Activated CD8-positive, alpha-beta memory T cell treated with anti-CD3 and anti-CD28 coated beads, Interleukin-2, amount 50 U/mL, for 48 hours (primary cell): Measurements from ENCODE around the gene CTCFL.
"Not testable (repeated sequence)": the region's sequence is repeated elsewhere in the genome, so short reads cannot be mapped to it uniquely, and the experiment has no call there.

Experiments
- DNase-seq: peaks from one replicate; pipeline ENCODE4 v3.0.0-alpha.2; 2020

Gene CTCFL

DNA sequence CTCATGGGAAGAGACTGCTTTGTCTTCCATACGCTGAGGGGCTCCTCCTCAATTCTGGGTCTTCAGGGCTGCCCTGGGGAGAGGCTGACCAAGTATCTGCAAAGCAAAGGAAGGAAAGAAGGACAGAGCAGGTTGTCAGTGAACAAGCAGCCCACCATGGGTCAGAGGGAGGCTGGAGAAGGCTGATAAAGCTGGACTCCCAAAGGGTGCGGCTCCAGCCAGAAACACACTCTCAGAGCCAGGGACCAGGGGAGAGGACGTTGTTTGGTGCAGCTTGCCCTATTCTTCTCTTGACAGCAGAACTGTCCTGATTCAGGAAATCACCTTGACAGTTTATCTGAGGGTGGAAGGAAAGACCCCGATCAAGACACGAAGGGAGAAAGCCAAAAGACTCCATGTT, 10.4 kb upstream of the CTCFL start:
- DNase-seq = no peak

DNA sequence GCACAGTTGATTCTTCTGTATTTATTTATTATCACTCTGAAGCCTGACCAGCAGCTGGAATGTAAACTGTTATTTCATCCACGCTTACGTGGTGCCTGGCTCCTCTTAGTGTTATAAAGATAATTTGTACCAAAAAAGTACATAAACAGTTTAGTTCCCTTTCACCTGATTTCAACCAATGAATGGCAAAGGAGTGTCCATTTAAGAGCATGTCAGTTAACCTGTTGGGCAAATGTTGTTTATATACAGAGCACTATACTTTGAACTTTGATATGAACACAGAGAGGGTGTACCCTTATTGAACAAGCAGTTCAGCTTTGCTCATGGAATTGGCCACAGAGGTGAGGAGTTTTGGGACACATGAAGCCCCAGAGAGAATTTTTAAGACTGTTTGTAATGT, 7.2 kb upstream of the CTCFL start:
- no peak for DNase-seq

- no peak for DNase-seq
These were observed 5.5 kb upstream of the CTCFL start for GRCh38 chr20:57530327-57530981.

GRCh38 chr20:57529810-57530209, 4.9 kb upstream of the CTCFL start:
- no peak for DNase-seq

GRCh38 chr20:57529160-57529585, 4.2 kb upstream of the CTCFL start:
- no peak for DNase-seq

GRCh38 chr20:57528148-57528547, 3.2 kb upstream of the CTCFL start:
- no peak for DNase-seq

DNA sequence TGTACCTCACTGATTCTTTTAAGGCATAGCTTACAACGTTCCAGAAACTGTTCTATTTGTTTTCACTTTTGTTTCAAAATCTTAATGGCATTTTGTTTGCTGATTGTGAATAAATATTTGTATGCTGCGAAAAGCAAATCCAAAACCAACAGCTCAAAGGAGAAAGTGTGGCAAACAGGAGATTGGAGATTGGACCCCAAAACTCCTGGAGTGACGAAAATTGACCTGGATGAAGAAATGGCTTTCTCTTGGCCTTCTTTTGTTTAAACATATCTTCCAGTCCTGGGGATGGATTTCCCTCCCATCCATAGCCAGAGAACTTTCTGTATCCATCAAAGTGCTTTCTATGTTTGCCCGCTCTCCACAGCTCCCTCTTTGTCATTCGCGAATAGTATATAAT, 2.8 kb upstream of the CTCFL start:
- DNase-seq = no peak

- DNase-seq = no peak
These were observed 2.0 kb upstream of the CTCFL start for GRCh38 chr20:57526885-57527460.

DNA sequence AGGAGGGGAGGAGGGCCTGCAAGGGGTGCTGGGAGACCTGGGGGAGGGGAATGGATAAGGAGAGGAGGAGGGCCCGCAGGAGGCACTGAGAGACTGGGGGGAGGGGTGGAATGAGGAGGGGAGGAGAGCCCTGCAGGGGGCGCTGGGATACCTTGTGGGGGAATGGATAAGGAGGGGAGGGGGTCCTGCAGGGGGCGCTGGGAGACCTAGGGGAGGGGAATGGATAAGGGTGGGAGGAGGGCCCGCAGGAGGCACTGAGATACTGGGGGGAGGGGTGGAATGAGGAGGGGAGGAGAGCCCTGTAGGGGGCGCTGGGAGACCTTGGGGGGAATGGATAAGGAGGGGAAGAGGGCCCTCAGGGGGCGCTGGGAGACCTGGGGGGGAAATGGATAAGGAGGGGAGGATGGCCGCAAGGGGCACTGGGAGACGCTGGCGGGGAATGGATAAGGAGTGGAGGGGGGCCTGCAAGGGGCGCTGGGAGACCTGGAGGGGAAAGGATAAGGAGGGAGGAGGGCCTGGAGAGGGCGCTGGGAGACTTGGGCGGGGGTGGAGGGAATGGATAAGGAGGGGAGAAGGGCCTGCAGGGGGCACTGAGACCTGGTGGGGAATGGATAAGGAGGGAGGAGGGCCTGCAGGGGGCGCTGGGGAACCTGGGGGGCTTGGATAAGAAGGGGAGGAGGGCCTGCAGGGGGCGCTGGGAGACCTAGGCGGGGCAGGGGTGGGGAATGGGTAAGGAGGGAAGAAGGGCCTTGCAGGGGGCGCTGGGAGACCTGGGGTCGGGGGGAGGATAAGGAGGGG, 1.3 kb upstream of the CTCFL start:
- DNase-seq = peak; percentile 79

DNA sequence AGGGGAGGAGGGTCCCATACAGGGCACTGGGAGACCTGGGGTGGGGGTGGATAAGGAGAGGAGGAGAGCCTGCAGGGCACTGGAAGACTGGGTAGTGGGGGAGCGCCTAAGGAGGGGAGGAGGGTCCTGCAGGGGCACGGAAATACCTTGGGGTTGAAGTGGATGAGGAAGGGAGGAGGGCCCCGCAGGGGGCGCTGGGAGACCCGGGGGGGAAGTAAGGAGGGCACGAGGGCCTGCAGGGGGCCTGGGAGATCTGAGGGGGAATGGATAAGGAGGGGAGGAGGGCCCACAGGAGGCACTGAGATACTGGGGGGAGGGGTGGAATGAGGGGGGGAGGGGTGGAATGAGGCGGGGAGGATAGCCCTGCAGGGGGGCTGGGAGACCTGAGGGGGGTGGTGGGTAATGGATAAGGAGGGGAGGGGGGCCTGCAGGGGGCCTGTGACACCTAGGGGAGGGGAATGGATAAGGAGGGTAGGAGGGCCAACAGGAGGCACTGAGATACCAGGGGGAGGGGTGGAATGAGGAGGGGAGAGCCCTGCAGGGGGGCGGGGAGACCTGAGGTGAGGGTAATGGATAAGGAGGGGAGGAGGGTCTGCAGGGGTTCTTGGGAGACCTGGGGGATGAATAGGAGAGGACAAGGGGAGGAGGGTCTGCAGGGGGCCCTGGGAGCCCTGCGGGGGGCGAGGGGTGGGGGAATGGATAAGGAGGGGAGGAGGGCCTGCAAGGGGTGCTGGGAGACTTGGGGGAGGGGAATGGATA, 567 bp upstream of the CTCFL start:
- DNase-seq = no peak

- no peak for DNase-seq
These were observed 1.2 kb downstream of the CTCFL start for GRCh38 chr20:57523782-57524181.

DNA sequence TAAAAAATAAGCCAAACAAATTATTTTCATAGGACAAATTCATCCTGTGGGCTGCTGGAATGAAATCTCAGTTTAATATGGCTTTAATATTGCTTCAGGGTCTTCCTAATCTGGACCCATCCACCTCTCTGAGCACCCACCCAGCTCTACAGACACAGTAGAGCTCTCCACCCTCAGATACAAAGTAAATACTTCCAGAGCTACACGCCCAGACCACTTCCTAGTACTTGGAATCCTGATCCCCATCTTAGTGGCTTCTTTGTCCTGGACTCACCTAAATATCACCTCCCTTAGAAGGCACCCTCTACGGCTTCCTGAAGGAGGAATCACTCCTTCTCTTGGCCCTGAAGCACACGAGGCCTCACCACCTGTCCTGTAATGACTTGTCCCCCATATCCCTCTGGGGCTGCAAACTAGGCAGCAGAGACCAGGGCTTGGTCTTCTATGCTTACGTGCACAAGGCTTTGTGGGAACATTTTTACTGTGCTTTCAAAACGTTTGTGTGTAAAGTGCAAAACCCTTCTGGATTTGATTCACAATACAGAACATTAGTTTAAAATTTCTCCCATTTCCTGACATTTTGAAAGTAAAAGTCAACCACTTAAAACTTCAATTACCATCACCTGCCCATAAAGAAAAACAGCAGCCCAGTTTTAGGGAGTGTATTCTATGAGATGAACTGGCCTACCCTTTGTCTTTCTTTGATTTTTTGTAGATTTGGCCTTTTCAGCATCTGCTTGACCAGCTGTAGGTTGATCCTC, 2.4 kb downstream of the CTCFL start:
- no peak for DNase-seq

DNA sequence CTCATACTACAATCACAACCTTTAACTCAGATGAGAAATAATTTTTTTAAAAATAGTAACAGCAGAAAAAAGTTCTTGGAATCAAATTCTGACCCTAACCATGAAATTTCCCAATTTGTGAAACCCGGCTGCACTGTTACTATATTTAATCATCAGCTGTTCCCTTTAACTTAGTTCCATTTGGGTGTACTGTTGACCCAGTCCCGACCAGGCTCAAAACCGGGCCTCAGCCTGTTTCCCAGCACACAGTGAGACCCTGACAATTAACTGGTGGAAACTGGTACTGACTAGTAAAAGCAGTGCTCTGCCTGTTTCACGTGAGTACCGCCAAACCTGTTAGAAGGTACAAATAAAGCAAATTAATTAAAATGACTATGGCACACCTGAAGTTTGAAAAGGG, 7.0 kb downstream of the CTCFL start:
- no peak for DNase-seq

- DNase-seq = no peak
These were observed 10.6 kb downstream of the CTCFL start for GRCh38 chr20:57514273-57514751.

DNA sequence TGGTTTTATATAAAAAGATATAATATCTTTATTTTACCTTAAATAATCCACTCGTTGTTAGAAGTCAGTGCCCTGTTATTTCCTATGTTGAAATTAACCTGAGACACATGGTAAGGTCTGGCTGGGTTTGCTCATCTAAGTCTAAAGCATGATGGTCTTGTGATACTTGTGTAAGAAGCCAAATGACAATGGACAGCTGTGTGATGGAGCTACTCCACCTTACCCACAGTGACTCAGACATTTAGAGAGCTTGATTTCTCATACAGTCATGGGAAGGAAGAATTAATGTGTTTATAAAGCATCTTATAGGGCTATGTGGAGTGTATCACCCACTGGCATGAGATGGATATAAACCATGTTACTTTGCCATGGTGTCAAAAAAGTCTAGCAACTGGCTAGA, 11.7 kb downstream of the CTCFL start:
- DNase-seq = no peak

- DNase-seq = no peak
These were observed 12.5 kb downstream of the CTCFL start for GRCh38 chr20:57512432-57512831.

DNA sequence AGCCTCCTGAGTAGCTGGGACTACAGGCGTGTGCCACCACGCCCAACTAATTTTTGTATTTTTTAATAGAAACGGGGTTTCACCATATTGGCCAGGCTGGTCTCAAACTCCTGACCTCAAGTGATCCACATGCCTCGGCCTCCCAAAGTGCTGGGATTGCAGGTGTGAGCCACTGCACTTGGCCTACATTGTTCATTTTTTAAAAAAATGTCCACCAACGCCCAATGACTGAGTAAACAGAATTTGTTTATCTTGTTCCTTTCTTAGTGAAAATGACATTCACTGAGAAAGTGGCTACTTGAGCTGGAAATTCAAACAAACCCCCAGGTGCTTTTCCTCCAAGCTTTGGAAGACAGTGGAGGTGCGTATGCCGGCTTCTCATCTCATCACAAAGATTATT, 13.2 kb downstream of the CTCFL start:
- not testable (repeated sequence) for DNase-seq

DNA sequence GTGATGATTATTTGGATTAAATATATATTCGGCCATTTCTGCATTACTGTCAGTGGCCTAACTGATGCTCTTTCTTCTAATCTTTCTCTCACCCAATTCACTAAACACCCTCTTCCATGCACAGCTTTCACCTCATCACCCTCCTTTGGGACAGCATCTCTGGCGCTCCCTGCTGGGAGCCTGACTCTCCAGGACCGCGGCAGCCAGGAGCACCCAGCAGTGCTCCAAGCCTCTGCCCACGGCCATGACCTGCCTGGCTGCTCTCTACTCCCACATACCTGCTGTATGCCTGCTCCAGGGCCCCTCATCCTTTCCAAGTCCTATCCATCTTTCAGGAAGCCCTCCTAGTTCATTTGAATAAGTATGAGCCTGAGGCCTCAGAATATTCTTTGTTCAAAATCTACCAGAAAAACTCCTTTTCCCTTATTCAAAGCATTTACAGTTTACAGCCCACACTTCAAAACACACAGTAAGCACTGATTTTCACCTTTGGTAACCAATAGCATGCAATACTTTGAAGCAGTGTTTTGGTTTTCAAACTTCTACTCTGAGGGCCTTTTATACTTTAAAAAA, 15.2 kb downstream of the CTCFL start:
- no peak for DNase-seq

GRCh38 chr20:57508831-57509230, 16.1 kb downstream of the CTCFL start:
- no peak for DNase-seq

GRCh38 chr20:57508381-57508780, 16.6 kb downstream of the CTCFL start:
- no peak for DNase-seq

DNA sequence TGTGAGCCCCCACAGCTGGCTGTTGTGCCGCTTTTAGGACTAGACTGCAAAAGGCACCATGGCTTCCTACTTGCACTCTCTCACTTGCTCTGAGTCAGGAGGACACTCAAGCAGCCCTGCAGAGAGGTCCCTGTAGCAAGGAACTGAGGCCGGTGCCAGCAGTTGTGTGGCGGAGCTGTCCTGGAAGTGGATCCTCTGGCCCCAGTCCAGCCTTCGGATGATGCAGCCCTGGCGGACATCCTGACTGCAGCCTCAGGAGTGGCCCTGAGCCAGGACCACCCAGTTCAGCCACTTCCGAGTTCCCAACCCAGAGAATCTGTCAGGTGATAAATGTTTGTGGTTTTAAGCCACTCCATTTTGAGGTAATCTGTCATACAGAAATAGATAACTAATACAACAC, 17.5 kb downstream of the CTCFL start:
- no peak for DNase-seq

DNA sequence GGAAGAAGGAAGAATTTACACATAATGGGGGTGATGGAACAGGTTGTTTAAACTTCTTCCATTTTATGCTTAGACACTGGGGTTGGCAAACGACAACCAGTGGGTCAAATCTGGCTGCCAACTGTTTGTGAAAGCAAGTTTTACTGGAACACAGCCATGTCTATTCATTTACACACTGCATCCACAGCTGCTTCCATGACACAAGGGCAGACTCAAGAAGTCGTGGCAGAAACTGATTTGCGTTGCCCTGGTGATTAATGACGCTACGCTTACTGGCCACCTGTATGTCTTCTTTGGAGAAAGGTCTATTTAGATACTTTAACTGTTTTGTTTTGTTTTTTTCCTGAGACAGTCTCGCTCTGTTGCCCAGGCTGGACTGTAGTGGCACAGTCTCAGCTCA, 19.0 kb downstream of the CTCFL start:
- DNase-seq = no peak
